ENCODE data around the gene OTP.

The OTP gene

DNA sequence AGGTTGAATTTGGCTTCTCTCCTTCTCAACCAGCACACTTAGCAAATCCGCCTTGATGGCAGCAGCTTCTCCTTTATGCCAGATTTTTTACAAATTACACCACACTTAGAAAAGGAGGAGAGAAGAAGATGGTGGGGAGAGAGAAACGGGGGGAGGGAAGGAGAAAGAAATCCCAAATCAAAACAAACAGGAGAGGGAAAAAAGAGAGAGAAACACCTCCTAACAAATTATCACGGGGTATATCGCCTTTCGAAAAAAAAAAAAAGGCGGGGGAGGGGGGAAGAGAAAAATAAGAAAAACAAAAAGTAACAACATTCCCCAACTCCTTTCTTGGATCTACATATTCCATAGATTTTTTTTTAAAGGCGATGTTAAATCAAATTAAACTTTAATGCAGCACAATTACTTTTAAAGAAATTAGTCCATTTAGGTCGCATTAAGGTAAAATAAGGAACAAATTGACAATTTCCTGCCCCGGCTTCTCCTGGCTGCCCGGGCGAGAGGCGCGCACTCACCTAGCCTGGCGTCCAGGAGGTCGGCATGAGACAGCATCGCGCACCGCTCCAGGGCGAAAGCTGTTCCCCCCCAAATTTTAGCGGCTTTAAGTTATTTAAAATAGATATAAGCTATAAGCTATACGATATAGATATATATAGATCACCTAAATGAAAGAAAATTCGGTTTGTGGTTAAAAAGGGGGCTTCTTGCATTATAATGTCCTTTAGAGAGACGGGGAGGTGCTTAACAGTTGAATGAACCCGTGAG lies at the start of gene OTP:
TSS of gene OTP (minus strand) at position 716 of the 765 bp plus-strand sequence. CDS start at position 552, 164 bp downstream.
- DNase-seq (ENCODE audit: low read depth in 2 of 2) = no peak

DNA sequence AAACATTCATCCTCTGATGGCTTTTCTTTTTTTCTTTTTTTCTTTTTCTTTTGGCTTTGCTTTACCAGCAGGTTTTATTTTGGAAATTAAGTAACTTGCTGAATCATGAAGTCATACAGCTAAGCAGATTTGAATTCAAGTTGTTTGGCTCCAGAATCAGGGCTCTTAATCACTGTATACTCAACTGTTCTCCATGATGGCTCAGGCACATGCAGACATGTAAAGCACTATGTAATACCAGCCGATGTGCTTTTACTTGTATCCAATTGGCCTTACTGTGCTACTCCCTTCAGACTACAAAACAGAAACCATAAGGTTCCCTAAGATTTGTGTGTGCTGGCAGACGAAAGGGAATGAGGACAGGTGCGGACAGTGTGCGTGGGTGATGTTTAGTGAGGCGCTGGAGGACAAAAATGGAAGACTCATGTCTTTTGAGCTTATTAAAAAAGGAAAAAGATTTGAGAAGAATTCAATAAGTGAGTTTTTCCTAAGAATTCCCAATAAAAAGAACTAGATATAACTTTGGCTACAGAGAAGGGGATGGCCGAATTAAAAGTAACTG lies 44.7 kb upstream of the OTP start:
- no peak for DNase-seq (ENCODE audit: low read depth in 2 of 2)

DNA sequence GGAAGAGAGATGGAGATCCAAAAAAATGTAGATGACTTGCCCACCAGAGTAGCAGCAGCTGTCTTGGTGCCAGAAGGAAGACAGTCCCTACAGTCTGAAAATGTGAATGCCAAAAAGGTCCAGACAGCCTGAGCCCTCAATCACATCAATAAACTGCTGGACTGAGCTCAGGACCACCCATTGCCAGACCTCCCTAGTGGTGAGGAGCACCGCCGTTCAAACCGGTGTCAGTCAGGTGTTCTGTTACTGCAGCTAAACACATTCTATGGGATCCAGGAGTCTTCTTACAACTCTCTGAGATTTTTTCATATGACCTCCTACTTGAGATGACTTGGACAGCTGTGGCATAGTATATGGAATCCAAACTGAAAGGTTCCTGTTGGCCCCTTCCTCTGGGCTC lies 32.0 kb upstream of the OTP start:
- DNase-seq (ENCODE audit: low read depth in 2 of 2) = no peak

DNA sequence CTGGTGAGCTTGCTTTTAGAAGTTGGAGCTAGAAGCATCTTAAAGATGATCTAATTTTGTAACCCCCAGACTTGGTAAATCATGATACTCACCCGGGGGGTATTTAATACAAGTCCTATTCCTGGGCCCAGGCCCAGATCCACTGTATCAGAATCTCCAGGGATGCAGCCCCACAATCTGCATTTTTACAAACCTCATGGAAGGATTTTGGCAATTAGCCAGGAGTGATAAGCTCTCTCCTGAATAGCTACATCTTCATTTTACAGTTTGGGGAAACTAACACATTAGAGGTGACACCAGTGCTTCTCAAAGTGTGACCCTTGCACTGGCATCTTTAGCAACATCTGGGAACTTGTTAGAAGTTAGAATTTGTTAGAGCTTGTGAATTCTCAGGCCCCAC lies 31.2 kb upstream of the OTP start:
- DNase-seq (ENCODE audit: low read depth in 2 of 2) = no peak

DNA sequence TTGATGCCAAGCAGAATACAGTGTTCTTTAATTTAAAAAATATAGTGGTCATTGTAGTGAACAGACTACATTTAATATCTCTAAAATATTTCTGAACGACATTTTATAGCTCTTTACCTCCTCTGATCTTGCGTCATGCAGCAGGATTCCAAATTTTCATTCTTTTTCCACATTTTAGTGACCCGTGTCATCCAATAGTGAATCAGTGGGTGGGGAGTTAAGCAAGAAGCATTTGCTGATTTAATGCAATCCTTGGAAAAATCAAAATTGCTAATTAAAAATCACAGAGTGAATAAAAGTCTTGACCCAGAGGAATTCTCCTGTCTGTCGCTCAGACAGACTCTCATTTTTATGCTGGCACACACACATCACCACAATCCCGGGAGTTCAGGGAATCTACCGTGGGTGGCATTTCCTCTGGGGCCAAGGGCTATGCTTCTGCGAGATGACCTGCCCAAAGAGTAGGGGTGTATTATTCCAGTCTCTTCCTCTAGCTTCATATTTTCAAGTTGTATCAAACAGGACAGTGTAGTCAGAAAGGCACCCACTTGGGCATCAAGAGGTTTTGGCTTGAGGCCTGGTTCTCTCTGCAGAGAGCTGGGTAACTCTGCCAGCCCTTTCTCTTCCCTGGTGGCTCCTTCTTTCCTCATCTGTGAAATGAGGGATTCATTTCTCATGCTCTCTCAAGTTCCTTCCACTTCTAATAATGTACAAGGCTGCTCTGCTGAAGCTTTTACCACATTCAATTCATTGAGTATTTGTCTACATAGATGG lies 24.8 kb upstream of the OTP start:
- no peak for DNase-seq (ENCODE audit: low read depth in 2 of 2)

DNA sequence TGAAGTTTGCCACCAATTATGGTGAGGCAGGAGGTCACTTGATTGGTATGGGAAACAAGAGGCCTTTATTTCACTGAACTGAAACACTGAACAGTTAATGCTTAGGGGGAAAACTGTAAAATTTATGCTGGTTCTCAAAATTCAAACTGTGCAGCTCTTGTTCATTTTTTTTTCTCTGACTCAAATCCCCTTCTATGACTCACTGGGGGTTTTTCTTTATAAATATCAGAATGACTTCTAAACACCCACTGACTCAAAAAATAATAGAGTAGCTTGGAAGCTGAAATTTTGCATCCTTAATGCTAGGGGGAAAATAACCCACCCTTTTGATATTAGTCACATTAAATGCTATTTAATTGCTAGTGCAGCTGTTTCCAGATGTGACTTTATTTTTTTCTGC lies 24.1 kb upstream of the OTP start:
- DNase-seq (ENCODE audit: low read depth in 2 of 2) = no peak

DNA sequence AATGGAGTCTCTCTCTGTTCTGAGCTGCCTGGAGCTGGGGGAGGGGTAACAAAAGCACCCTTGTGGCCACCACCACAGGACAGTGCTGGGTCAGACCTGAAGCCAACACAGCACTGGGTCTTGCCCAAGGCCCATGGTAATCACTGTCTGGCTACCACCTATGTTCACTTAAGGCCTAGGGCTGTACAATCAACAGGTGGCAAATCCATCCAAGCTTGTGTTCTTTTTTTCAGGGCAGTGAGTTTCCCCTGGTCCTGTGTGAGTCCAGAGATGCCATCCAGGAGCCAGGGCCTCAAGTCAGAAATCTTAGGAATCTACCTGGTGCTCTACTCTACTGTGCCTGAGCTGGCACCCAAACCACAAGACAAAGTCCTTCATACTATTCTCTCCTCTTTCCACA lies 20.1 kb upstream of the OTP start:
- DNase-seq (ENCODE audit: low read depth in 2 of 2) = no peak

DNA sequence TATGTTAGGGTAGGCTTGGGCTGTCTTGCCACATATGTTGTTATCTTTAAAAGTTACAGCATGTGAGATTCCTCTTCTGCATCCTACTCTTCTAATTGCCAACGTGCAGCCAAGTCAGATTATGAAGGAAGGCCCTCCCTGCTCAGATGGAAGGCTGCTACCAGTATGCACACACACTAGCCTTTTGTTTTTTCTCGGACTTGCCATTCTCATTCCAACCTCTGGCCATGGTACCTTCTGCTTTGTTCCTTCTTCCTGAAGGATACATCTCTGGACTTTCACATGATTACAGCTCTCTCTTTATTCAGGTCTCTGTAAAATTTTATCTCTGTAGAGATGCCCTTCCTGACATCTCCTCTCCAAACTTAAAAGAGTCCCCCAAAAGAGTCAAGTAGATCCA lies 12.8 kb upstream of the OTP start:
- DNase-seq (ENCODE audit: low read depth in 2 of 2) = no peak

DNA sequence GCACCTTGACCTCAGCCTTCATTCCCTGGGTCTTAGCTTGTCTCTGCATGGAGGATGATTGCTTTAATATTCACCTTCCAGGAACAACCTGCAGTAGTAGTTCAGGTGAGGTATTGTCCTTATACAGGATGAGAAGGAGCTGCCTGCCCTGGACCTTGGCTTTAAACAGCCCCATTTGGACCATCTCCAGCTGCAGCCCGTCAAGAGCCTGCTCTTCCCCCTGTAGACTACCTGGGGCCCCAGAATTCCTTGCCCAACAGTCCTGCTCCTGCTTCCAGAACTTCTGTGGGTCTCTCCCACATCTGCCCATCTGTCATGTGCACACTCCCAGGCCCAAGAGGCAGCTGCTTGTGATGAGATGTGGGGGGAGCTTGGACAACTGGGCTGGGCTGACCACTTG lies 12.2 kb upstream of the OTP start:
- DNase-seq (ENCODE audit: low read depth in 2 of 2) = no peak

DNA sequence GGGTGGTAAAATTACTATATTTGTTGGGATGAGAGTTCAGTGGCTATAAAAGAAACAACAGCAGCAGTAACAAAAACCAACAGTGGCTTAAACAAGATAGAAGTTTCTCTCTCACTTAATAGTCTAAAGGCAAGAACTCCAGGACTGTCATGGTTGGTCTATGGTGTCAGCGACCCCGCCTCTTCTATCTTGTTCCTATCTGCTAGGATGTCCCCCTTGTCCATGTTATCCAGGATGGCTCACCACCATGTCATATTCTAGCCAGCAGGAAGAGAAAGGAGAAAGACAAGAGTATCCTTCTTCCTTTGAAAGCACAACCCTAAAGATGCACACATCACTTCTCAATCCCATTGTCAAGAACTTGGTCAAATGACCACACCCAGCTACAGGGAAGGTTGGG lies 11.3 kb upstream of the OTP start:
- no peak for DNase-seq (ENCODE audit: low read depth in 2 of 2)

DNA sequence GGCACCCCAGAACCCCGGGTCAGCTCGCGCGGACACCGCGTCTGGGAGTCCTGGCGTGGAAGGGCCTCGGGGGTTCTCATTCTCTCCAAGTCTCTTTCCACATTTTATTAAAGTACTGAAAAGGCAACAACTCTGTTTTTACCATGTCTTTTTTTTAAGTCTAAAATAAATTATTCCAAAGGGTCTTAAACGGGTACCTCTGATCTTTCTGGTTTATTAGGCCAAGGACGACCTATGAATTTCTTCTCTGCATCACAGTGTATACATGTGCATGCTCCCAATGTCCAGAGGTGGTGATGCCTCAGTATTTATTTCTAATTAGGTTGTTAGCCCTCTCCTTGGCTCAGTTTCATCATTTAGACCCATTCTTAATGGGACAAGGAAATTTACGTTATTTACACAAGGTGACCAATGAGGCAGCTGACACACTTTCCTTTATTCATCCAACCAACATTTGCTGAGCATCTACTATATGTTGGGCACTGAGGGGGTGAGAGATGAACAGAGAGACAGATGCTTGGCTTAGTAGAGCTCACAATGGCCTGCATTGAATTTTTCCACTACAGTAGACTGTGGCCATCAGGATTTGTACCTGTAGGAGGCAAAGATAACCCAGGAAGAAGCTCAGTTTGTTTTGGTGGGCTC lies 7.6 kb upstream of the OTP start:
- DNase-seq (ENCODE audit: low read depth in 2 of 2) = no peak

DNA sequence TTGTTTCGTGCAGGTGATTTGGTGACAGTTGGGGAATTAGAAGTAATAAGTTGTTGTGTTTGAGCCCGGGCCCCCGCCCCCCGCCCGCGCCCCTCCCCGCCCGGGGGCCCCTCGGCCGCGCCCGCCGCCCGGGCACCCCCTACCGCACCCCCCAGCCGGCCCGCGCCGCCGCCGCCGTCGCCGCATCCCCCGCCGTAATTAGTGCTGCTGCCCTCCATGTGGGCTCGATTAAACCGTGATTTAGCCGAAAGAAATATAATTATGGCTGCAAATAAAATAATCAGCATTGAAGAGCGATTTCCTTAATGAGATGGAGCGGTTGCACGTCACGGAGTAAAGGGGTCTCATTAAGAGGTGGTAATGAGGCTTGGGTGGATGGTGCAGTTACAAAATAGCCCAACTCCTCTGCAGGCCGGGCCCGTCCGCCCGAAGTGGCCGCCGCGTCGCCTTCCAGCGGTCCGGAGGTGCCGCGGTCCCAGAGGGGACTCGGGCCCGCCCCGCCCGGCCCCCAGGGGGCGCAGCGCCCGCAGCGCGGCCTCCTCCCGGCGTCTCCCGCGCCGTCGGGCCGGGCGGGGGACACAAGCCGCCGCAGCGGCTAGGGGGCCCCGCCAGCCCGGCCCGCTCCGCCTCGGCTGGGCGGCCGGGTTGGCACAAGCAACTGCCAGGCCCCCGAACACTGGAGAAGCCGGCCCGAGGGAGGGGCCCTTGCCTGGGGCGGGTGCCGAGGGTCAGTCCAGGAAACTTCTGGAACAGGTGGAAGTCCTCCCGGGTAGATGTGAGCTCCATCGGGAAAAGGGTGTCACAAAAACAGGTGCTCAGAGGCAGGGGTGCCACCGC lies 6.9 kb upstream of the OTP start:
- DNase-seq (ENCODE audit: low read depth in 2 of 2) = no peak

DNA sequence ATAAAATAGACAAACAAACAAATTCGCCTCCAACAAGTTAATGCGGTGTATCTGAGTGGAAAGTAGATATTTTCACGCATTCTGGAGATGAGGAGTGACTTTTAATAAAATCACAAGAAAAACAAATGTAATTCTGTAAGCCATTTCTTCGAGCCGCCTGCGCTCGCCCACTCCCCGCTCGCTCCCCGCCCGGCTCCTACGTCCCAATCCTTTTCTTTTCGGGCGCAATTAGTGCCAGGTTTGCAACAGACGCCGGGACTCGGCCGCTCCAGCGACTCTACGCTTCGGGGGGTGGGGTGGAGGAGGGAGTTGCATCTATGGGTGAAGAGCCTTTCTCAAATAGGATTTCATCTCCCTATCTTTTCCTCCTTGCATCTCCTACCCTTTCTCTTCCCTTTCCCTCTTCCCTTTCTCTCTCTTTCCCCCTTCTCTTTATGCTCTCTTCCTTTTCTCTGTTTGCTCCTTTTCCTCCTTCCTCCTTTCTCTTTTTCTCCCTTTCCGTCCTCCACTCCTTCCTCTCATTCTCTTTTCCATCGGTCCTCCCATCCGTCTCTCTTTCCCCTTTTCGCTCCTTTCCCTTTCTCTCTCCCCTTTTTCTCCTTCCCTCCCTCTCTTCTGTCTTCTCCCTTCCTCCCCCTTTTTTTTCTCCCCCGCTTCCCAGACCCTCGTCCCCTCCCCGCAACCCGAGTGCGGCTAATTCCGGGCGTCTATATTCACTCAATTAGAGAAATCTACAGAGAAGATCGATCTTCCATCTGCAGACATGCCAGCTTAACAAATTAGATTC lies 6.1 kb upstream of the OTP start:
- no peak for DNase-seq (ENCODE audit: low read depth in 2 of 2)

DNA sequence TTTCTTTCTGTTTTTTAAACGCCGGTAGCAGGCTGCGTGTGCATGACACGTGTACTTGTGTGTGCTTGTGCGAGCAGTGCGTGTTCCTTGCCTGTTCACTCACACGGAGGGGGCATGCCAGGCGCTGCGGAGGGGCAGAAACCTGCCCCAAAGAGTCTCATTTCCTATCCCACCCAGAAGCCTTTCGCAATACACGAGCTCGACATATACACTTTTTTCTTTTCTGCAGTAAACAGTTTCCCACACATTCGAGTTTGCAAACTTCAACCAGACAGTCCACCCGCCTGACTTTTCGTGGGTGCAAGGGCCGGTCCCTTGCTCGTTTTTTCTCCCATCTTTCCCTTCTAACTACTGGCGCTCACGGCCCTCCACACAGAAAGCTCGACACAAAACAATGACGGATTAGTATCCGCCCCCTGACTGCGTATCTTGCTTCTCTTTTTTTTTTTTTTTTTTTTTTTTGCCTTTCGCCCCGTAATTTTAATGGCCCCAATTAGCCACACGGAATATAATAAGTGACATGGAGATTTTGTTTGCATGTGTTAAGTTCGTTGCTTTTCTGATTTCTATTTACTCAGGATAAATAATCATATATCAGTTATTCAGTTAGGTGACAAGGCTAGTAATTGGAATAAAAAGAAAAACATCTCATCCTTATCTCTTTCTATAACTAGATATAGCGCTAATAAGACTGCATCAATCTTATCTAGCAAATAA lies 5.3 kb upstream of the OTP start:
- DNase-seq (ENCODE audit: low read depth in 2 of 2) = no peak

DNA sequence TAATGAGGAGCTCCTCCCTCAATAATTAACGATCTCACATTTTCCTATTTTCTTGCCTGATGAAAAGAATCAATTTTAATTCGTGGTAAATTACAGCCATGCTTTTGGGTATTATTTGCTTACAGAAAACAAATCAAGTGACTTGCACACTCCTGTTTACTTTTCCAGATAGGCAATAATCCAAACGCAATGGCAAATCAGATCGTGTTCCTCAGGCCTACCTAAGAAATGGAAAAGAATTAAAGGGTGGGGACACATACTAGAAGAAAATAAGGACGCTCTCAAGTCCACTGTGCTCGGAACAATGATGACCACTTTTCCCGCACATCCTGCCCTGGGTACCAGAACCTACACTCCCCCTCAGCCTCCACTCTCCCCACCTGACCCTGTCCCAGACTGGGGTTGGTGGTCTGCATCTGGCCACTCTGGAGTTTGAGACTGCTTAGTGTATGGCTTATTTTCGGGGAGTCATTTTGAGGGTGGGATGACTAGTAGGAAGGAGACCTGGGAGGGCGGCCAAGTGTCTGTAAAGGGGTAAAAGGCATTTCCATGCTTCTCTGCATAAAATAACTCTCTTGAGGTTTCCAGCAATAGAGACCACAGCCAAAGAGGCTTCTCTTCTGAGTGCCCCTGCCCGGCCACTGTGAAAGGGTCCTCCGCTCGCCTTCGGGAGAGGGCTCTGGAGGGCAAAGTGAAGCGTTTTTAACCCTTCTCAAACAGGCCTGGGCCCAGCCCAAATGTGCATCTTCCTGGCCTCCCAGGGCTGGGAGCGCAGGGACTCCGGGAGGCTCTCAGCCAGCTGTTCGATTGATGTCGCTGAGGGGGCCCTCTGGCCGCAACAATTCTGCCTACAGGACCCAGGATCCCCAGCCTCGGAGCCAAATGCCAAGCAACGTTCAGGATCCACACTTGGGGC lies 4.5 kb upstream of the OTP start:
- DNase-seq (ENCODE audit: low read depth in 2 of 2) = no peak

DNA sequence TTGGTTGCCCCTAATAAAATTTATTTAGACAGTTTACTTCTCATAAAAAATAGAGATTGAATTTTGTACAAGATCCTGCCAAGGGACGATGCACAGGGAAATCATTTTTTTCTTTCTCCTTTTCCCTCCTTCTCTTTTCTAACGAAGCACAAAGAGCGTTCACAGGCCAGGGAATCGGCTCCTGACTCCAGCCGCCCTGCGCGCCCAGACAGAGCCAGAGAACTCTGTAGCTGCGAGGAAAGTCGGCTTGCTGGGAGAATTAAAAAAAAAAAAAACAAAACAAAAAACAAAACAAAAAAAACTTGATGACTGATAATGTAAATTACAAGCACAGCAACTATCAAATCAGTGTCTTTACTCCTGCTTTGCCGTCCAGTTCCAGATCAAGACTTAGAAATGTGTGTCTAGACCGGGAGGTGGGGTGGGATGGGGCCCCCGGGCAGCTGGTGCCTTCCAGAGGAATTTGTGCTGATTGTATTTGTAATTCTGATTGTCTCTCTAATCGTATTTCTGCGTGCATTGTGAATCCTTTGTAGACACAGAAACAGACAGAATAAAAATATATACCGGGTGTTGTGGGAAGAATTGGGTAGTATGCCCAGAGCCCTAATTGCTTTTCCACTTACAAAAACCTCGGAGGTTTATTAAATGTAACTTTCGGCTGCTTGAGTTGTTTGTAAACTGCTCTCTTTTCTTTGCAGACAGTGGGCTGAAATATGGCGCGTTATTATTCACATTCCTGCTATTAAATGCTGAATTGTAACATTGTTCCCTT lies 3.6 kb upstream of the OTP start:
- no peak for DNase-seq (ENCODE audit: low read depth in 2 of 2)

DNA sequence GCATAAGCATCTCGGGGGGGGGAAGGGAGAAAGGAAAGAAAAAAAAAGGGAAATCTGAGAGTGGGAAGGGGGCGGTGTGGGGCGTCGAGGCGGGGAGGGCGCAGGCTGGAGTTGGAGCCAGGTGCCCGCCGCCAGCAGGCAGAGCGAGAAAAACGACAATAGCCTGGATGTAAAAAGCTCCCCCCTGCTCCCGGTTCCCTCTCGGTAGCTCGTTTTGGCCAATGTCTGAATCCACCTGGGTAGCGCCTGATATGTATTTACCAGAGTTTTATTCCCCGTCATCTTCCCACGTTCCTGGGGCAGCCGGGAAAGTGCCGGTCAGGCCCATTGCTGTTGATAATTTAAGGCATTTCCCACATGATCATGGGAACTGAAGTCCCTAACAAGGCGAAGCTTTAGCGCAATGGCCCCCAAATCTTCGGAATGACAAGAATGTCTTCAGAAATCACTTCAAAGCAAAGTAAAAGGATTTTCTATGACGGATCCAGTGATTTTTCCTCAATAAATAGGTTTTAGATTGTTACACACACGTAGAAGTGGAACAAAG lies 3.0 kb upstream of the OTP start:
- DNase-seq (ENCODE audit: low read depth in 2 of 2) = no peak
